PC-9 (cell line): ENCODE measurements around the gene RIOX2.

Experiments used
- EZH2 ChIP-seq: fragments of 200-600 bp; sonication (generic); IDR thresholded peaks from 2 replicates; pipeline ENCODE4 v1.8.0; 2017; ENCODE audit warnings: antibody characterized with exemption, low read depth
- TF ChIP-seq, protein P1 (sequence below): fragments of 200-600 bp; sonication (generic); conservative IDR thresholded peaks from 2 replicates; pipeline ENCODE4 v1.6.1; 2017; ENCODE audit warnings: mixed run types, antibody characterized with exemption, mild to moderate bottlenecking, moderate library complexity

- TF ChIP-seq, protein P1, sequence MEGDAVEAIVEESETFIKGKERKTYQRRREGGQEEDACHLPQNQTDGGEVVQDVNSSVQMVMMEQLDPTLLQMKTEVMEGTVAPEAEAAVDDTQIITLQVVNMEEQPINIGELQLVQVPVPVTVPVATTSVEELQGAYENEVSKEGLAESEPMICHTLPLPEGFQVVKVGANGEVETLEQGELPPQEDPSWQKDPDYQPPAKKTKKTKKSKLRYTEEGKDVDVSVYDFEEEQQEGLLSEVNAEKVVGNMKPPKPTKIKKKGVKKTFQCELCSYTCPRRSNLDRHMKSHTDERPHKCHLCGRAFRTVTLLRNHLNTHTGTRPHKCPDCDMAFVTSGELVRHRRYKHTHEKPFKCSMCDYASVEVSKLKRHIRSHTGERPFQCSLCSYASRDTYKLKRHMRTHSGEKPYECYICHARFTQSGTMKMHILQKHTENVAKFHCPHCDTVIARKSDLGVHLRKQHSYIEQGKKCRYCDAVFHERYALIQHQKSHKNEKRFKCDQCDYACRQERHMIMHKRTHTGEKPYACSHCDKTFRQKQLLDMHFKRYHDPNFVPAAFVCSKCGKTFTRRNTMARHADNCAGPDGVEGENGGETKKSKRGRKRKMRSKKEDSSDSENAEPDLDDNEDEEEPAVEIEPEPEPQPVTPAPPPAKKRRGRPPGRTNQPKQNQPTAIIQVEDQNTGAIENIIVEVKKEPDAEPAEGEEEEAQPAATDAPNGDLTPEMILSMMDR = no peak
- TF ChIP-seq EZH2 = no peak
Measured at GRCh38 chr3:97935842-97936241, 36.4 kb downstream of the RIOX2 start.
